IMR-90 (cell line): ENCODE data around the gene ADAP1. TPM values are rescaled to one million over a fixed set of nuclear protein-coding genes. Genes with fewer than 3 reads are reported as not detected.

Source experiments
- ATAC-seq: fragments of 200-7000 bp; cut with Tn5 transposase; 2 replicates; pipeline ENCODE4 v1.9.1; 2020; ENCODE audit warnings: low read depth, mild to moderate bottlenecking, moderate library complexity
- BruUV-seq: library from RNA; stranded (reverse); fragments of 400-500 nt; replicated peaks from 2 replicates; lab custom pipeline; 2021; lab: Mats Ljungman, UMichigan
- CTCF ChIA-PET: fragments of 300-600 bp; formaldehyde crosslinking; extraction: SDS; loops from one replicate; lab custom pipeline; 2021; ENCODE audit warnings: antibody characterized with exemption; lab: Yijun Ruan, JAX
- POLR2A ChIA-PET: fragments of 300-600 bp; sonication (Branson Sonifier 250); formaldehyde crosslinking; loops from one replicate; lab custom pipeline; 2022; ENCODE audit warnings: antibody characterized with exemption; ENCODE audit not compliant: unreplicated experiment; lab: Charles Lee
- DNase-seq: peaks from one replicate; pipeline ENCODE4 v3.0.0; 2013
- H2AFZ ChIP-seq: replicated peaks from 2 replicates; pipeline ENCODE3; 2013; ENCODE audit warnings: low read length, mild to moderate bottlenecking; ENCODE audit not compliant: poor library complexity
- H2AK5ac ChIP-seq: 2 replicates; pipeline ENCODE4 v1.6.1; 2013; ENCODE audit warnings: low read depth, low read length, inconsistent platforms
- H2AK9ac ChIP-seq: replicated peaks from 2 replicates; pipeline ENCODE3; 2013; ENCODE audit warnings: mild to moderate bottlenecking, low read depth, low read length, moderate library complexity; ENCODE audit not compliant: poor library complexity
- H2BK120ac ChIP-seq: 2 replicates; pipeline ENCODE4 v1.6.1; 2013; ENCODE audit warnings: low read depth, low read length, inconsistent platforms
- H2BK15ac ChIP-seq: 3 replicates; pipeline ENCODE4 v1.6.1; 2013; ENCODE audit warnings: low read depth, low read length, inconsistent platforms
- H2BK20ac ChIP-seq: 2 replicates; pipeline ENCODE4 v1.6.1; 2013; ENCODE audit warnings: low read depth, mild to moderate bottlenecking, inconsistent platforms, low read length, moderate library complexity
- H2BK5ac ChIP-seq: 2 replicates; pipeline ENCODE4 v1.6.1; 2013; ENCODE audit warnings: mild to moderate bottlenecking, low read depth, low read length, inconsistent platforms; ENCODE audit not compliant: poor library complexity, severe bottlenecking
- H3K14ac ChIP-seq: replicated peaks from 2 replicates; pipeline ENCODE4 v1.6.1; 2013; ENCODE audit warnings: low read depth, low read length, inconsistent platforms
- H3K18ac ChIP-seq: 2 replicates; pipeline ENCODE4 v1.6.1; 2013; ENCODE audit warnings: low read depth, low read length, control low read depth
- H3K23ac ChIP-seq: 2 replicates; pipeline ENCODE4 v1.6.1; 2013; ENCODE audit warnings: low read depth, low read length, inconsistent platforms
- H3K27ac ChIP-seq: 2 replicates; pipeline ENCODE4 v1.5.1; 2013; ENCODE audit warnings: mild to moderate bottlenecking, control low read depth, low read length; ENCODE audit not compliant: insufficient read depth
- H3K27me3 ChIP-seq: 2 replicates; pipeline ENCODE4 v1.6.1; 2013; ENCODE audit warnings: low read length; ENCODE audit not compliant: control insufficient read depth, insufficient read depth
- H3K36me3 ChIP-seq: 2 replicates; pipeline ENCODE4 v1.6.1; 2013; ENCODE audit warnings: low read length, mixed read lengths; ENCODE audit not compliant: control insufficient read depth, insufficient read depth
- H3K4ac ChIP-seq: 2 replicates; pipeline ENCODE4 v1.6.1; 2013; ENCODE audit warnings: low read depth, low read length, inconsistent platforms
- H3K4me1 ChIP-seq: 2 replicates; pipeline ENCODE4 v1.6.1; 2013; ENCODE audit warnings: low read length, mixed read lengths; ENCODE audit not compliant: control insufficient read depth, insufficient read depth
- H3K4me2 ChIP-seq: 2 replicates; pipeline ENCODE4 v1.6.1; 2013; ENCODE audit warnings: low read depth, mild to moderate bottlenecking, control low read depth, low read length, moderate library complexity
- H3K4me3 ChIP-seq: 2 replicates; pipeline ENCODE4 v1.5.1; 2013; ENCODE audit warnings: low read depth, mild to moderate bottlenecking, control low read depth, low read length, moderate library complexity; ENCODE audit not compliant: insufficient read depth
- H3K56ac ChIP-seq: 2 replicates; pipeline ENCODE4 v1.6.1; 2013; ENCODE audit warnings: low read length, inconsistent platforms; ENCODE audit not compliant: insufficient read depth; ENCODE audit errors: extremely low read depth
- H3K79me1 ChIP-seq, 2 experiments: 2 replicates each; pipeline ENCODE4 v1.6.1; 2013; ENCODE audit warnings: low read length in 2 of 2, inconsistent platforms in 1 of 2, low read depth in 1 of 2
- H3K9ac ChIP-seq: 2 replicates; pipeline ENCODE4 v1.6.1; 2013; ENCODE audit warnings: low read depth, low read length, control low read depth
- H3K9me1 ChIP-seq: 2 replicates; pipeline ENCODE4 v1.6.1; 2013; ENCODE audit warnings: low read length, inconsistent platforms; ENCODE audit not compliant: insufficient read depth
- H3K9me3 ChIP-seq: 2 replicates; pipeline ENCODE4 v1.6.1; 2013; ENCODE audit warnings: low read length; ENCODE audit not compliant: control insufficient read depth, insufficient read depth
- H4K20me1 ChIP-seq: 2 replicates; pipeline ENCODE4 v1.6.1; 2013; ENCODE audit warnings: low read length, inconsistent platforms; ENCODE audit not compliant: insufficient read depth
- H4K5ac ChIP-seq: 2 replicates; pipeline ENCODE4 v1.6.1; 2013; ENCODE audit warnings: mild to moderate bottlenecking, low read depth, low read length, control low read depth
- H4K8ac ChIP-seq, 2 experiments: 2 replicates each; pipeline ENCODE4 v1.6.1; 2013; ENCODE audit warnings: low read depth in 2 of 2, low read length in 2 of 2, control low read depth in 1 of 2, inconsistent platforms in 1 of 2
- H4K91ac ChIP-seq: 2 replicates; pipeline ENCODE4 v1.6.1; 2013; ENCODE audit warnings: low read depth, low read length, inconsistent platforms; ENCODE audit not compliant: insufficient read depth
- CEBPB ChIP-seq: IDR thresholded peaks from 2 replicates; pipeline ENCODE4 v1.6.1; 2012; ENCODE audit warnings: low read depth, low read length, improper control_type of control experiment
- MAZ ChIP-seq: IDR thresholded peaks from 2 replicates; pipeline ENCODE4 v1.6.1; 2012; ENCODE audit warnings: low read depth, mild to moderate bottlenecking, low read length, improper control_type of control experiment, moderate library complexity, borderline replicate concordance
- RFX5 ChIP-seq: IDR thresholded peaks from 2 replicates; pipeline ENCODE4 v1.8.0; 2012; ENCODE audit warnings: low read depth, mild to moderate bottlenecking, low read length, moderate library complexity
- SMC3 ChIP-seq: fragments of 150-350 bp; IDR thresholded peaks from 2 replicates; pipeline ENCODE4 v1.6.1; 2016; ENCODE audit warnings: low read depth, mild to moderate bottlenecking, antibody characterized with exemption, low read length, moderate library complexity
- WGBS, 2 experiments: methylation state at CpG; one replicate each; pipeline versions ENCODE4 v1.1.5 to v1.1.7; 2013; ENCODE audit warnings: missing lambda C conversion rate in 2 of 2; ENCODE audit not compliant: insufficient read length in 1 of 2; ENCODE audit errors: extremely low coverage in 2 of 2; 5-methylcytosine and 5-hydroxymethylcytosine counted together
- dilution Hi-C: fragments of 300-500 bp; cut with HindIII; formaldehyde crosslinking; loops from one replicate; pipeline ENCODE4 v1.14.3; 2018; ENCODE audit warnings: low sequenced_read_pairs; ENCODE audit not compliant: unreplicated experiment
- in situ Hi-C: fragments of 300-500 bp; cut with MboI; formaldehyde crosslinking; loops from 3 replicates; pipeline ENCODE4 v1.14.3; 2019; ENCODE audit warnings: low sequenced_read_pairs, inconsistent platforms, mixed read lengths
- intact Hi-C: fragments of 100-400 bp; cut with micrococcal nuclease; formaldehyde crosslinking; loops from 2 replicates; pipeline ENCODE4 v1.10.0; 2022
- polyA plus RNA-seq, 3 experiments: library from polyadenylated mRNA; depleted of rRNA; stranded (reverse); fragments of >200 nt; gene quantifications; 2 replicates each; pipeline ENCODE4 v1.2.3, GENCODE V29; 2012; ENCODE audit warnings: low replicate concordance in 1 of 3
- total RNA-seq: library from RNA; depleted of rRNA; stranded (reverse); fragments of >200 nt; gene quantifications from 2 replicates; pipeline ENCODE4 v1.2.3, GENCODE V29; 2012
- TF ChIP-seq, protein P1 (sequence below): fragments of 150-350 bp; IDR thresholded peaks from 2 replicates; pipeline ENCODE4 v1.6.1; 2017; ENCODE audit warnings: mild to moderate bottlenecking, antibody characterized with exemption, low read length, low read depth
- TF ChIP-seq, protein P2 (sequence below): conservative IDR thresholded peaks from 2 replicates; pipeline ENCODE4 v1.5.1; 2012; ENCODE audit warnings: mild to moderate bottlenecking, low read depth, low read length, improper control_type of control experiment

The ADAP1 gene
- total and polyA plus RNA-seq, 2 of the 4 experiments (the other 2 are of a cell fraction), result 1.4 to 2.0 TPM

DNA sequence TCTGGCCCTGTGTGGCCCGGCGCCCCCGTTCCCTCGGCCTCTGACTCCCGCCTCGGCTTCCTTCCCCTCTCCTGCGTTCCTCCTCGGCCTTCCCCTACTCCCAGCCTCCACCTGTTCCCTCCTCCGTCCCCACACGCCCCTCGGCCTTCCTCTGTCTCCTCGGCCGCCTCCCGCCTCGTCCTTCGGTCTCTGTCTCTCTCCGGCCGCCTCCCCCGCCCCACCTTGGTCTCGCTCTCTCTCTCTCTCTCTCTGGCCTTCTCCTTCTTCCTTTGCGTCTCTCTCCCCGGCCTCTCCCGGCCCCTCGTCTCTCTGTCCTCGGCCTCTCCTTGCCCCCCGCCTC, 77.5 kb downstream of the ADAP1 start:
- peak overlapping the region; percentile 93 for H3K9ac ChIP-seq
- no peak overlapping the region for H2BK20ac ChIP-seq
- peak overlapping the region; percentile 31; the same call in 1 of the 2 replicates for H4K5ac ChIP-seq
- peak overlapping the region; percentile 28 for H2BK5ac ChIP-seq
- H4K91ac ChIP-seq, result no peak overlapping the region
- no peak overlapping the region for H2BK120ac ChIP-seq
- intact Hi-C loops (loop anchor here (10.0 kb wide), 1 partner anchor 362 kb away; the partner anchor contains the start of gene PDGFA), in situ Hi-C loops (loop anchor here (10.0 kb wide), 1 partner anchor 342 kb away; no protein-coding TSS in a partner anchor), dilution Hi-C loops (no loop called here)
- H2BK15ac ChIP-seq, result no peak overlapping the region
- ChIA-PET POLR2A (no interaction called here), CTCF (no interaction called here)
- H2AK5ac ChIP-seq, result peak overlapping the region; percentile 62
- peak overlapping the region; percentile 84 for H2AK9ac ChIP-seq
- peak overlapping the region; percentile 84 for H3K4me2 ChIP-seq
- DNase-seq (no peak), ATAC-seq (peak; percentile 19)
- H4K8ac ChIP-seq, result peak overlapping the region; percentile 42 to 66; a peak in 3 of 4 replicates
- no TSS peak for BruUV-seq
- H3K4me3 ChIP-seq, result peak overlapping the region; percentile 93
- H3K79me1 ChIP-seq, result peaks cover 4 to 58% of the 10 kb centered on the region in 2 experiments
- H3K36me3 ChIP-seq, result peaks cover 22% of the 10 kb centered on the region
- 0% methylated on average over 25 of the region's 26 CpGs; no CpG with 5 or more reads in 1 of the 2 experiments for whole genome bisulfite sequencing, 2 experiments
- peak overlapping the region; percentile 84 for H3K27ac ChIP-seq
- H2AFZ ChIP-seq, result peak overlapping the region; percentile 89
- H4K20me1 ChIP-seq, result peaks cover 28% of the 10 kb centered on the region
- peaks cover 5% of the 10 kb centered on the region for H3K4me1 ChIP-seq
- peak overlapping the region; percentile 74 for H3K4ac ChIP-seq
- no peak overlapping the region for H3K56ac ChIP-seq
- TF ChIP-seq SMC3, result no peak
- TF ChIP-seq RFX5, result no peak
- TF ChIP-seq, protein P1, sequence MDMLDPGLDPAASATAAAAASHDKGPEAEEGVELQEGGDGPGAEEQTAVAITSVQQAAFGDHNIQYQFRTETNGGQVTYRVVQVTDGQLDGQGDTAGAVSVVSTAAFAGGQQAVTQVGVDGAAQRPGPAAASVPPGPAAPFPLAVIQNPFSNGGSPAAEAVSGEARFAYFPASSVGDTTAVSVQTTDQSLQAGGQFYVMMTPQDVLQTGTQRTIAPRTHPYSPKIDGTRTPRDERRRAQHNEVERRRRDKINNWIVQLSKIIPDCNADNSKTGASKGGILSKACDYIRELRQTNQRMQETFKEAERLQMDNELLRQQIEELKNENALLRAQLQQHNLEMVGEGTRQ, result no peak
- peak; percentile 11; the same call in 1 of the 2 replicates for TF ChIP-seq MAZ
- no peak for TF ChIP-seq CEBPB
- TF ChIP-seq, protein P2, sequence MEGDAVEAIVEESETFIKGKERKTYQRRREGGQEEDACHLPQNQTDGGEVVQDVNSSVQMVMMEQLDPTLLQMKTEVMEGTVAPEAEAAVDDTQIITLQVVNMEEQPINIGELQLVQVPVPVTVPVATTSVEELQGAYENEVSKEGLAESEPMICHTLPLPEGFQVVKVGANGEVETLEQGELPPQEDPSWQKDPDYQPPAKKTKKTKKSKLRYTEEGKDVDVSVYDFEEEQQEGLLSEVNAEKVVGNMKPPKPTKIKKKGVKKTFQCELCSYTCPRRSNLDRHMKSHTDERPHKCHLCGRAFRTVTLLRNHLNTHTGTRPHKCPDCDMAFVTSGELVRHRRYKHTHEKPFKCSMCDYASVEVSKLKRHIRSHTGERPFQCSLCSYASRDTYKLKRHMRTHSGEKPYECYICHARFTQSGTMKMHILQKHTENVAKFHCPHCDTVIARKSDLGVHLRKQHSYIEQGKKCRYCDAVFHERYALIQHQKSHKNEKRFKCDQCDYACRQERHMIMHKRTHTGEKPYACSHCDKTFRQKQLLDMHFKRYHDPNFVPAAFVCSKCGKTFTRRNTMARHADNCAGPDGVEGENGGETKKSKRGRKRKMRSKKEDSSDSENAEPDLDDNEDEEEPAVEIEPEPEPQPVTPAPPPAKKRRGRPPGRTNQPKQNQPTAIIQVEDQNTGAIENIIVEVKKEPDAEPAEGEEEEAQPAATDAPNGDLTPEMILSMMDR, result no peak
- H3K18ac ChIP-seq, result no peak overlapping the region
- 0 out of 2 replicates have a peak overlapping the region, but pooled peaks have one; percentile 33 for H3K23ac ChIP-seq
- 0 out of 2 replicates have a peak overlapping the region, but pooled peaks have one; percentile 44 for H3K14ac ChIP-seq
- H3K9me3 ChIP-seq, result no peaks in the 10 kb centered on the region
- no peaks in the 10 kb centered on the region for H3K27me3 ChIP-seq
- H3K9me1 ChIP-seq, result peaks cover 9% of the 10 kb centered on the region
